HG03135 (cell line): Measurements from ENCODE around the gene TAMALIN.

Source experiments
- ATAC-seq: cut with Tn5 transposase; IDR thresholded peaks from one replicate; pipeline ENCODE4 v1.9.1; 2021; ENCODE audit warnings: mild to moderate bottlenecking, moderate library complexity; ENCODE audit not compliant: unreplicated experiment

TAMALIN gene

GRCh38 chr12:52013626-52014310, 7.0 kb downstream of the TAMALIN start:
- no peak for ATAC-seq

- no peak for ATAC-seq
Observed at GRCh38 chr12:52014567-52015530, 8.1 kb downstream of the TAMALIN start.

GRCh38 chr12:52015532-52016041, 8.8 kb downstream of the TAMALIN start:
- ATAC-seq, result no peak

- ATAC-seq, result no peak
Observed at GRCh38 chr12:52018433-52019112, 11.8 kb downstream of the TAMALIN start.

- no peak for ATAC-seq
Observed at GRCh38 chr12:52019113-52019770, 12.5 kb downstream of the TAMALIN start.

GRCh38 chr12:52020539-52021336, 14.0 kb downstream of the TAMALIN start:
- ATAC-seq, result no peak

GRCh38 chr12:52022841-52023181, 16.1 kb downstream of the TAMALIN start:
- no peak for ATAC-seq

- no peak for ATAC-seq
Observed at GRCh38 chr12:52023182-52023975, 16.6 kb downstream of the TAMALIN start.

GRCh38 chr12:52023976-52024688, 17.4 kb downstream of the TAMALIN start:
- ATAC-seq, result no peak

GRCh38 chr12:52024845-52025230, 18.1 kb downstream of the TAMALIN start:
- ATAC-seq, result no peak

- ATAC-seq, result no peak
Observed at GRCh38 chr12:52026263-52026662, 19.5 kb downstream of the TAMALIN start.

GRCh38 chr12:52027085-52027843, 20.5 kb downstream of the TAMALIN start:
- ATAC-seq, result no peak

GRCh38 chr12:52029685-52030084, 22.9 kb downstream of the TAMALIN start:
- ATAC-seq, result no peak

- ATAC-seq, result no peak
Observed at GRCh38 chr12:52032446-52032803, 25.7 kb downstream of the TAMALIN start.

- peak; percentile 95 for ATAC-seq
Observed at GRCh38 chr12:52032804-52033445, 26.2 kb downstream of the TAMALIN start.

- no peak for ATAC-seq
Observed at GRCh38 chr12:52033446-52034140, 26.8 kb downstream of the TAMALIN start.

GRCh38 chr12:52035190-52035589, 28.4 kb downstream of the TAMALIN start:
- ATAC-seq, result no peak
